Pancreas (tissue), 10 donors: ENCODE measurements around the gene DUS1L. TPM values are rescaled to one million over a fixed set of nuclear protein-coding genes. Genes with fewer than 3 reads are reported as not detected.

Experiments used
- ATAC-seq, 4 donors: fragments of 200-7000 bp; cut with Tn5 transposase; one replicate each; pipeline versions ENCODE4 v1.8.0 to v1.9.1; 2020; ENCODE audit warnings: mild to moderate bottlenecking in 4 of 4, moderate library complexity in 4 of 4
- DNase-seq, 6 donors: peaks; one replicate each; pipeline ENCODE4 v3.0.0-alpha.2; 2020
- FAIRE-seq: peaks from 2 replicates; lab custom pipeline; 2012; peaks lifted over from hg19 to GRCh38; lab: Jason Lieb, UNC
- H3K27ac ChIP-seq, 4 donors: fragments of 200-600 bp; sonication (generic); 1 replicate in 3 of 4; 2 replicates in 1 of 4; pipeline versions ENCODE4 v1.5.0 to v1.8.0; 2020
- H3K27me3 ChIP-seq, 4 donors: fragments of 200-600 bp; one replicate each; pipeline ENCODE4 v1.8.0; 2021
- H3K36me3 ChIP-seq, 3 donors: fragments of 200-600 bp; sonication (generic) in 1 of 3; one replicate each; pipeline versions ENCODE4 v1.5.0 to v1.8.0; 2020 to 2021
- H3K4me1 ChIP-seq, 3 donors: fragments of 200-600 bp; one replicate each; pipeline ENCODE4 v1.8.0; 2021
- H3K4me3 ChIP-seq, 4 donors: fragments of 200-600 bp; sonication (generic) in 2 of 4; one replicate each; pipeline versions ENCODE4 v1.5.0 to v1.8.0; 2020 to 2021
- H3K9me3 ChIP-seq, 4 donors: fragments of 200-600 bp; one replicate each; pipeline ENCODE4 v1.8.0; 2021
- CTCF ChIP-seq, 4 donors: fragments of 200-600 bp; sonication (generic) in 3 of 4; IDR thresholded peaks; one replicate each; pipeline versions ENCODE4 v1.5.0 to v1.8.0; 2021; ENCODE audit warnings: antibody characterized with exemption in 4 of 4
- WGBS, 2 donors: extraction: QIAGEN DNeasy Blood & Tissue Kit; methylation state at CpG; one replicate each; pipeline ENCODE4 v1.1.7; 2013; 5-methylcytosine and 5-hydroxymethylcytosine counted together
- intact Hi-C, 3 donors: fragments of 100-400 bp; cut with DNase I; formaldehyde crosslinking; loops; one replicate each; pipeline versions ENCODE4 v1.11.1 to v1.14.2; 2022
- polyA plus RNA-seq, 2 donors: library from polyadenylated mRNA; stranded (reverse); fragments of 200-250 nt; gene quantifications; one replicate each; pipeline ENCODE4 v1.2.3, GENCODE V29; 2013
- total RNA-seq, 6 donors: library from RNA; stranded (reverse); fragmentation: NEBNext Ultra II Directional in 4 of 6; extraction: Animal tissue kit (Norgen Biotek cat#: 25700) in 4 of 6; gene quantifications; one replicate each; pipeline versions ENCODE4 v1.2.1 to v1.2.4, GENCODE V29; 2021 to 2023
- donor health status: healthy with polysubstance abuse.
- donor health status: DM: no; HTN: no; CAD: no; lungs with moderate emphysema.
- donor health status: DM: no; HTN: no; CAD: no.
- donor health status: control.
- donor health status: control.
- donor health status: Bipolar disorder and iron deficiency.
- donor health status: DM: yes; HTN: yes; CAD: no.
- donor health status: DM: no; HTN: no; CAD: no.
- donor health status: DM: no; HTN: no; CAD: no.
- donor health status: DM: yes; HTN: yes; CAD: no.

DUS1L gene
- 10 to 100 TPM; 56.0 to 89.2 (median 63.7) TPM for total RNA-seq
- 100 to 1,000 TPM; 138 to 186 TPM for polyA plus RNA-seq

- Histone ChIP-seq H3K4me3 (peak within 1 kb of the TSS; percentile 55 to 95 (median 89)), H3K36me3 (peaks cover 0 to 6% (median 0%) of the 10 kb centered on the region in 3 donors), H3K27ac (peak within 1 kb of the TSS; percentile 69 to 79 (median 72)), H3K9me3 (no peaks in the 10 kb centered on the region), H3K27me3 (no peaks in the 10 kb centered on the region), H3K4me1 (peaks cover 0 to 16% (median 15%) of the 10 kb centered on the region in 3 donors)
- FAIRE-seq (no peak), DNase-seq (peak in 5 of 6 donors; percentile 54 to 91 (median 81)), ATAC-seq (peak; percentile 89 to 93 (median 92))
- no peak for TF ChIP-seq CTCF (IDR thresholded peaks at IDR 0.05)
- WGBS, 2 donors: 8 to 10% methylated on average over 63 to 88 of the region's 88 CpGs
- intact Hi-C loops: no loop called here
Measured at GRCh38 chr17:82065638-82066303, at the start of gene DUS1L. TSS of gene DUS1L (minus strand) at chr17:82065804. CDS start at chr17:82065059, 745 bp downstream.

- Histone ChIP-seq H3K9me3 (no peaks in the 10 kb centered on the region), H3K4me3 (no peak overlapping the region), H3K27me3 (no peaks in the 10 kb centered on the region), H3K4me1 (no peaks in the 10 kb centered on the region), H3K27ac (no peak overlapping the region), H3K36me3 (no peaks in the 10 kb centered on the region)
- FAIRE-seq: no peak
- TF ChIP-seq CTCF (IDR thresholded peaks at IDR 0.05): no peak
- DNase-seq: peak in 1 of 6 donors; percentile 55
- no peak for ATAC-seq
- WGBS, 2 donors: 94 to 95% methylated on average over 9 of the region's 9 CpGs
- intact Hi-C loops: no loop called here
Measured at GRCh38 chr17:82114872-82115271, 49.3 kb upstream of the DUS1L start.

- intact Hi-C loops: no loop called here
- no peak for TF ChIP-seq CTCF (IDR thresholded peaks at IDR 0.05)
- Histone ChIP-seq H3K36me3 (no peaks in the 10 kb centered on the region), H3K27me3 (no peaks in the 10 kb centered on the region), H3K9me3 (no peaks in the 10 kb centered on the region), H3K4me1 (no peaks in the 10 kb centered on the region), H3K4me3 (no peak overlapping the region), H3K27ac (no peak overlapping the region)
- no peak for FAIRE-seq
- no peak for ATAC-seq
- 94 to 95% methylated on average over 10 of the region's 10 CpGs for WGBS, 2 donors
- DNase-seq: peak in 1 of 6 donors; percentile 47
Measured at GRCh38 chr17:82114447-82114846, 48.8 kb upstream of the DUS1L start.

- Histone ChIP-seq H3K27me3 (no peaks in the 10 kb centered on the region), H3K4me1 (no peaks in the 10 kb centered on the region), H3K9me3 (no peaks in the 10 kb centered on the region), H3K36me3 (no peaks in the 10 kb centered on the region), H3K4me3 (no peak overlapping the region), H3K27ac (no peak overlapping the region)
- 89 to 92% methylated on average over 13 of the region's 13 CpGs for WGBS, 2 donors
- FAIRE-seq: no peak
- intact Hi-C loops: no loop called here
- ATAC-seq: no peak
- DNase-seq: no peak
- TF ChIP-seq CTCF (IDR thresholded peaks at IDR 0.05): no peak
Measured at GRCh38 chr17:82113941-82114340, 48.3 kb upstream of the DUS1L start.

- ATAC-seq (no peak), DNase-seq (no peak), FAIRE-seq (no peak)
- TF ChIP-seq CTCF (IDR thresholded peaks at IDR 0.05): no peak
- no peak overlapping the region for H3K4me3 ChIP-seq
- H3K9me3 ChIP-seq: no peaks in the 10 kb centered on the region
- no peaks in the 10 kb centered on the region for H3K27me3 ChIP-seq
- H3K4me1 ChIP-seq: no peaks in the 10 kb centered on the region
- intact Hi-C loops: no loop called here
- WGBS, 2 donors: 92% methylated on average over 9 of the region's 9 CpGs
- H3K36me3 ChIP-seq: no peaks in the 10 kb centered on the region
- H3K27ac ChIP-seq: no peak overlapping the region
Measured at GRCh38 chr17:82113422-82113821, 47.8 kb upstream of the DUS1L start.
